Measurements from ENCODE around the gene SYNE3. TPM values are rescaled to one million over a fixed set of nuclear protein-coding genes. Genes with fewer than 3 reads are reported as not detected.

Gene SYNE3
- 2.1 and 19.2 TPM in 2 replicates for total RNA-seq (ENCODE audit: low replicate concordance)

GRCh38 chr14:95516554-95517181 lies at the start of gene SYNE3:
SYNE3 (minus strand) TSS chr14:95516650; CDS start chr14:95475821, 40,829 bp downstream.

GRCh38 chr14:95534299-95535225 lies 18.1 kb upstream of the SYNE3 start, which contains the start of gene GLRX5:
GLRX5 (plus strand) TSS chr14:95535050; CDS start chr14:95535090, 40 bp downstream.

Other genes with a start within 250 kb of the SYNE3 start
- 0.15 and 0.23 TPM in 2 replicates for gene CLMN, start 196.7 kb downstream of the SYNE3 start, total RNA-seq (ENCODE audit: low replicate concordance)
- 10.5 and 28.3 TPM in 2 replicates for gene GLRX5, start 18.4 kb upstream of the SYNE3 start, total RNA-seq (ENCODE audit: low replicate concordance)
- not detected in 2 replicates for gene TCL1B, start 169.8 kb upstream of the SYNE3 start, total RNA-seq (ENCODE audit: low replicate concordance)
- gene TCL1A, start 197.5 kb upstream of the SYNE3 start, total RNA-seq (ENCODE audit: low replicate concordance) = not detected in 2 replicates

Measured in smooth muscle cell of the coronary artery (primary cell).